NCI-H187 treated with DMSO at 0.1 percent for 48 hours (cell line): Measurements from ENCODE around the gene ESD.
A peak's percentile ranks its signal among the peaks of the same experiment; 100 is the strongest.
"Not testable (repeated sequence)": the region's sequence is repeated elsewhere in the genome, so short reads cannot be mapped to it uniquely, and the experiment has no call there.

ENCODE experiments used
- DNase-seq: peaks from one replicate; lab custom pipeline; 2025; lab: John Stamatoyannopoulos, UW

Gene ESD

GRCh38 chr13:46796515-46797474 lies at the start of gene ESD:
Gene ESD, minus strand, starts transcription at chr13:46797161. Its CDS starts 5,748 bp downstream, at chr13:46791413.
- DNase-seq = peak; percentile 72

DNA sequence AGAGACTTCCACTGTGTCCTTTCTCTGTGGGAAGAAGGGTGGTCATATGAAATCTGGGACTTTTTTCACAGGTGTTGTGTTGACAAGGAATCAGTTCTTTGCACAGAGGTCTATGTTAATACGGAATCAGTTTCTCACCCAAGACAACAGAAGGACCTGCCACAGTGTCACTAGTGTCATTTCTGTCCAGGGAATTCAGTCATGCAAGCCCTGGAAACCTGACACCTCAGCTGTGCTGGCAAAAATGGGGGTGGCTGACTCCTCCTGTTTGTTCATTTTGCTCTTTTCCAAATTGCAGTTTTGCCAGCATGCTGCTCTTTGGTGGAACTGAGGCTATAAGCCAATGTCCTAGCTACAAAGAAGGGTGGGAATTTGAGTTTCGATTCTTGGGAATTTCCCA lies 49.8 kb upstream of the ESD start:
- DNase-seq = no peak

DNA sequence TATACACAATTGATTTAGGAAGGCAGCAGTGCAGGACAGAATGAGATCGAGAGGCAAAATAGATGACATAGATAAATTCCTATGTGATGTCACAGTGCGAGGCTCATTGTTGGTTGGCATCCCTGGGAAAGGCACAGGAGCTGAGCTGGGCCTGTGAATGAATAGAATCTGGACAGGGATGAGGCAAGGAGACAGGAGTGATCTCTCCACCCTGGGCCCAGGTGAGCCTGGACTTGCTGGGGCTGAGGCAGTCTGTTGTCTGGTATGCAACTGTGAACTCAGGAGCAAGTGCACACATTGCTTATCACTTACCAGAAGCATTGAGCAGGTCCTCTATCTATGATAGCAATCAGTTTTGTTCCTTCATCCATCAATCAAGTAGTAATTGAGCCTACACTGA lies 48.2 kb upstream of the ESD start:
- DNase-seq = no peak

GRCh38 chr13:46844431-46844830 lies 47.5 kb upstream of the ESD start:
- DNase-seq = no peak

DNA sequence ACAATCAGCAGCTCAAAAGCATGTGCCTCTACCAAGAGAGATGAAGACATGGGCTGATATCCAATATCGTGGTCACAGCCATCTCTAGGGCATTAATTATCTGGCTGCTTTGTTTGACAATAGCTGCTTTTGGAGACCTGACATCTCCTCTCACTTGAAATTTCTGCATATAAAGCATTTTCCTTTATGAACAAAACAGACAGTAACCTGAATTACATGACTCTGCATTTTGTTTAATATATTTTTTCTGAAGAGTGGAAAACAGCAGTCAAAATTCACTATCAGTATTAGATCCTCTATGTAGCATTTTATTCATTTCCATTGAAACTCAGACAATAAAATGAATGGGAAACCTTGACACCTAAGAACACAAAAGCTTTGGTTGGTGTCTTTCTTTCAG lies 42.4 kb upstream of the ESD start:
- no peak for DNase-seq

DNA sequence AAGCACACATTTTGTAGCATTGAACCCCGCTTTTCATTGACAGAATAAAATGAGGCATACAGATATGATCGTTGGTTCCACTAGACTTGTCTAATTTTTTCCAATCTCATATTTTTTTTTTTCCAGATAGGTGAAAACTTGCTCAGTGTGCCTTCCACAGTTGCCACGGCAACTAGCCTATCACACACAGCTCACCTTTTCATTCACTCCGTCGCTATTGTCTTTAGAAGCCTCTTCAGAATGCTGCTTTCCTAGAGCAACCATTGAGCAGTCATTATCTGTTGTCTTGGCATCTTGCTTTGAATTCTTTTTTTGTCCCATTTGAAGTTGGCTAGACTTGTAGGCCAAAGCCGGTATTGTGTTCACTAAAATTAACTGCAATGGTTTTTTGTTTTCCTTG lies 37.7 kb upstream of the ESD start:
- DNase-seq = no peak

- DNase-seq = no peak
These were observed 34.7 kb upstream of the ESD start for GRCh38 chr13:46831588-46832194.

GRCh38 chr13:46830405-46831005 lies 33.5 kb upstream of the ESD start:
- no peak for DNase-seq

GRCh38 chr13:46822551-46822950 lies 25.6 kb upstream of the ESD start:
- no peak for DNase-seq

GRCh38 chr13:46817838-46818476 lies 21.0 kb upstream of the ESD start:
- no peak for DNase-seq

DNA sequence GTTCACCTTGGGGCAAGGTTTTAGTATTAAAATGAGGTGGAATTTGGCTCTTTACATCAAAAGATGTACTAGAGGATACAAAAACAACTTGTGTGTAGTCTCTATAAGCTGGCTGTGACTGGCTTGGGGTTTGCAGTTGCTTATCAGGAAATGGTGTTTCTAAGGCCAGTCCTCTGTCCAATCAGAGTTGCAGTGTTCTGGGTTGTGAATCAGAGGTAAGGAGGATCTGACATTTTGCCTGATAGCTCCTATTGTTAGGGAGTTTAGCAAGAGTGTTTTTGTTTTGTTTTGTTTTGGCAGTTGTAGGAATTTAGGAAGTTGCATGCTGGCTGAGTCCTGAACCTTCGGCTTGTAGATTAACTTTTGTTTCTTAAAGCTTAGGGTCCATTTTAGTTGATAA lies 20.1 kb upstream of the ESD start:
- no peak for DNase-seq

DNA sequence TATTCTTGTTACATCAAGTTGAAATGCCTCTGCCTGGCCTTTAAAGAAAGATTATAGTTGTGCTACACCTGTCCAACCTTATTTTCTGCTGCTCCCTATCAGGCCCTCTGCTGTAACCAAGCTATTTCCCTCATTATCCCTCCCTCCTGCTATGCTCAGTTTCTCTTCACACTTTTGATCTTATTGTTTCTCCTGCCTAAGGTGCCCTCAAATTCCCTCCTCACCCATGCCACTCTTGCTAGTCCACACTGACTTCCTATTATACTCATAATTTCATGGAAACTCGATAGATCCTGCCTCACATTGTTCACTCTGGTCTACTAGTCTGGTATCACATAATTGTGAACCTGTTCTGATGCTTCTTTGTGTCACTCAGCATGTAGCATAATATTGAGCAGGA lies 19.4 kb upstream of the ESD start:
- DNase-seq = no peak

DNA sequence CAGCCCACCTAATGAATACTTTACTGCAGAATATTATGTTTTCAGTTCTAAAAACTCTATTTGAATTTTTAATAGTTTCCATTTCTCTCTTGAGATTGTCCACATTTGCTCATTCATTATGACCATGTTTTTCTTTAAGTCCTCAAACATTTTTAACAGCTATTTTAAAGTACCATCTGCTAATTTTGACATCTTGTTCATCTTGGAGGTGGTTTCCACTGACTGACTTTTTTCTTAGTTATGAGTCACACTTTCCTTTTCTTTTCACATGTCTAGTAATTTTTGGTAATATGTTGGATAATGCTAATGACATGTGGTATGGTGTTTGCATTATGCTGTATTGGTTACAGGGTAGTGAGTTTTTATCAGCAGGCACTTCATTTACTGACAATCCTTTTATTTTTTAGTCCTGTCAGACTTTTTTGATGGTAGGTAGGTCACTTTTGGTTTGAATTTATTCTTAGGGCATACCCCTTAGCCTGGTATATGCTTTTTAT lies 15.4 kb upstream of the ESD start:
- no peak for DNase-seq

DNA sequence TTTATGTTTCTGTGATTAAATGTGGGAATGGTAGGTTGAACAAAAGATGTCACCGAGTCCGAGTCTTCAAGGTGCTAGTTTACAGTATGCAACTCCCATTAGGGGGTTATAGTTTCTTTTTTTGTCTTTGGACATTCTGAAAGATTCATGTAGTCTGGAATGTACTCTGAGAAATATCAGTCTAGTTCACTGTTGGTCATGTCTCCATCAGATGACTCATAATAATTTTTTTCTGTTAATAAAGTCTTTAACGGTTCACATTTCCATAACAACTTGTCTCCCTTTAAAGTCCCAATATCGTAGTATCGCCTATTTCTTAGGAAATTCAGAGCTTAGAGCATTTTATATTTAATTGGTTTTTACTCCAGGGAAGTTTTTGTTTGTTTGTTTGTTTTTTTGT lies 13.5 kb upstream of the ESD start:
- DNase-seq = no peak

GRCh38 chr13:46804921-46805320 lies 8.0 kb upstream of the ESD start:
- DNase-seq = not testable (repeated sequence)

DNA sequence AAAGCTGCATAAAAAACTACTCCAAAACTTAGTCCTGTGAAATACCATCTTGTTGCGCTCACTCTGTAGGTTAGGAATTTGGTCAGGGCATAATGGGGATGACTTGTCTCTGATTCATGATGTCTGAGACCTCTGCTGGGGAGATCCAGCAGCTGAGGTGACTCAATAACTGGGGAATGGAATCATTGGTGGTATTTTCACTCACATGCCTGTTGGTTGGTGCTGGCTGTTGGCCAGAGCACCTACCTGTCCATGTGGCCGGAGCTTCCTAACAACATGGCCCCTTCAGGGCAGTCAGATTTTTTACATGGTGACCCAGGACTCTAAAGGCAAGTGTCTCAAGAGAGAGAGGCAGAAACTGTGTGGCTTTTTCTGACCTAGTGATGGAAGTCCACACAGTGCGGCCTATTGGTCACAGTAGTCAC lies 7.4 kb upstream of the ESD start:
- no peak for DNase-seq

GRCh38 chr13:46803586-46803985 lies 6.6 kb upstream of the ESD start:
- no peak for DNase-seq

DNA sequence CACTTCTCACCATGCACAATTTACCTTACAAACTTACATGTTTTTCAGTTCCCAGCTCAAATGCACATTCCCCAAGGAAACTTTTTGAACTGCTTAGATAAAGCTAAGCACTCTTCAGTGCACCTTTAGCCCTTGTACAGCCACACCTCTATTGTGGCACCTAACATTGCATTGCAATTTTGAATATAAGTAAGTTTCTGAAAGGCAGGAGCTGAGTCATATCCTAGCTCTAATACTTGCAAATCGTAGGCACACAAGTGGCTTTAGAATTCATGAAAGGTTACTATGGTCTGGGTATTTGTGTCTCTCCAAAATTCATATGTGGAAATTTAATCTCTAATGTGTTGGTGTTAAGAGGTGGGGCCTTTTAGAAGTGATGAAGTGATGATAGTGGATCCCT lies 4.9 kb upstream of the ESD start:
- no peak for DNase-seq

GRCh38 chr13:46799139-46799538 lies 2.2 kb upstream of the ESD start:
- no peak for DNase-seq

DNA sequence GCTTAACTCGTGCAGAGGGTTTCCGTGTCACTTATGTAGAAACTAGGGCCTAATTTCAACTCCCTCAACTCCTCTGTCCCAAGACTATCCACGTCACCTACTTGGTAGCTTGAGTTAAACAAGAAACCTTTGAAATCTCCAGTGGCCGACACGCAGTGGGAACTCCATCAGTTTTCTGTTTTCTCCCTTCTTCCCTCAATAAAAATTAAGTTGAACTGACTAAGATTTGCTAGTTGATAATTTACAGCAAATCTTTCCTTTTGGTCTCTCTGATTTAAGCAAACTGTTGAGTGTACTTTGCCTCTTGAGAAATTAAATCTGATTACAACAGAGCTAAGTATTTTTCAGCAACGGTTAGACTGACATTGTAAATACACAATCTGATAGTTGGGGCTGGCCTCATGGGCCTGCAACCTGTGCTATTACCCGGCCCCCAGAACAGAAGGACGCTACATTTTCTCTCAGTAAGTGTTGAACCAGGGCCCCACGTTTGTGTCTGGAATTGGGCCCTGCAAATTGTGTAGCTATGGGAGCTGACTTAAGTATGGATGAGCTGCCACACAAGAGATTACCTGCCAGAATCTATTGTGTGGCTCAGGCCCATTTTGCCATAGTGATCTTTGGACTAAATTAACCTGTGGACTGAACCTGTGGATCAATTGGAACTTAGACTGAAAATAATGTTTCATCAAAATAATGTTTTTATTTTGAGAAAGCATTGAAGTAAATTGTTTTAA lies 708 bp upstream of the ESD start:
- DNase-seq = no peak

- DNase-seq = no peak
These were observed 839 bp downstream of the ESD start for GRCh38 chr13:46796129-46796514.

DNA sequence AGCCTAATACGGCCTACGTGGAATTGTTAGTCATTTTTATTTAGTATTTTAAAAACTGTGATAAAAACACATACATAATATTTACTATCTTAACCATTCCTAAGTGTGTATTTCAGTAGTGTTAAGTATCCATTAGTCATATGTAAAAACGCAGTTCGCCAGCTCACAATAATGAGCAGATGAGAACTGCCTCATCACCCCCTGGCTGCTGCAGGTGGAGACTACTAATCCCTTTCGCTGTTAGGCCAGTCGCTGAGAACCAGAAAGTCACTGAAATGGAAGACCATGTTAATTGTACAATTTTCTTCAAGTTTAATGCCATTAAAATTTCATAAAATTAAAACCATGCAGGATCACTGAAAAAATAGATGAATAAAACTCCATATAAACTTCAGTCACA lies 1.6 kb downstream of the ESD start:
- DNase-seq = no peak
